ENCODE data around the gene VSNL1.

The VSNL1 gene

DNA sequence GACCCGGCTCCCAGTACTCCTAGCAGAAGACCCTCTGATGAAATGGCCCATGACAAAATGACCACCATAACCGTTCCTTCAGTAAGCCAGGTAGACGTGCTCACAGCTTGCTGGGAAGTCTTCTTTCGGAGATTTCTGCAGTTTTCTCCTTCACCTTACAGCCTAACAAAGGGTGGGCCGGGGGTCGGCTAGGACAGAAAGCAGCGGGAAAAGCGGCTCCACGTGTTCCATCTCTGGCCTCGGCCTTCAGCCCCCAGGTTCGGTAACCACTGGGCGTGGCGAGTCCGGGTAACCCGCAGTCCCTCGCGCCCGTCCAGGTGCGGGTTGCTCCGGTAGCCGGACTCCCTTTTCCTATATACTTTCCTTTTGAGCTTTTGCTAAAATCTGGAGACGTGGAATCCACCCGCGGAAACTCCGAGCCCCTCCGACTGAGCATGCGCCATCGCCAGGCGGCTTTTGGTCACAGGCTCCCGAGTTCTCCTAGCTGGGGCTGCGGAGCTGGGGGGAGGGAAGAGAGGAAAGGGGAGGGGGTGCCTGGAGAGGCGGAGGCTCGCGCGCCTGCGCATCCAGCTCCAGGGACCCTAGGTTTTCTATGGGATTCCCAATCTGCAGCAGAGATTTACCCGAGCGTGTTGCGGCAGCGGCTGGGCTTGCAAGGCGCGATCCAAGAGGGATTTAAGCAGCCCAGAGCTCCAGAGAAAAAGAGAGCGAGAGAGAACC is at the start of gene VSNL1:
Gene VSNL1, plus strand, starts transcription at position 604 of the 720 bp plus-strand sequence. CDS start 51,379 bp downstream, outside the sequence.
- no peak for DNase-seq (ENCODE audit: low read depth in 2 of 2, low spot score in 1 of 2)

DNA sequence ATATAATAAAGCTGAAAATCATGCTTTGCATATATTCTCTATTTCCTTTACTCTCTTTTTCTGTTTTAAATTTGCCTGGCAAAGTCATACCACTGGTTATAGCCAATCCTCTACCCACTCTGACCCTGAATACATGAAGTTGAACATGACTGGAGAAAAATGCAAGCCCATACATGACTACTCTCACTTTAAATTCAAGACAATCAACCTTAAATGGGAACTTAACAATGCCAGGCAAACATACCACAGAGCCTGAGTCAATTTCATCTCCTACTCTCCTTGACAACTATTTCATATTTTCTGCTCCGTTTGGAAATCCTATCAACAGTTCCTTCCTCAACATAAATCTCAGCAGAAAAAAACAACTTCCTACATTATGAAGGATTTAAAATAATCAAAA is 44.9 kb upstream of the VSNL1 start:
- no peak for DNase-seq (ENCODE audit: low read depth in 2 of 2, low spot score in 1 of 2)

DNA sequence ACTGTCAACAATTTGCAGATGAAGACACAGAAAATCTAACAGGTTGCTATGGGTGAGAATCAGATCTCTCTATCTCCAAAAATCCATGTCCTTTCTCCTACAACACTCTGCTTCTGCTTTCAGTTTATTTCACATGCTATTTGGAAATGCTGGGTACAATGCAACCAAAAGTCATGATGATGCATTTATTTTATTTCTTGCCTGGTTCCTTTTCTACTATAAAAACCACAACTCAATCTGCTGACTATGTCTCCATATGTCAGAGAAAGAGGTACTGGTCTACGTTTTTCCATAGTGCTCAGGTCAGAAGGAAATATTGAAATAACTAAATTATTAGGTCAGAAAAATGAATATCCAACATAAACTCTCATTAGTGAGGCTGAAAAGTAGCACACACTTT is 42.8 kb upstream of the VSNL1 start:
- no peak for DNase-seq (ENCODE audit: low read depth in 2 of 2, low spot score in 1 of 2)

DNA sequence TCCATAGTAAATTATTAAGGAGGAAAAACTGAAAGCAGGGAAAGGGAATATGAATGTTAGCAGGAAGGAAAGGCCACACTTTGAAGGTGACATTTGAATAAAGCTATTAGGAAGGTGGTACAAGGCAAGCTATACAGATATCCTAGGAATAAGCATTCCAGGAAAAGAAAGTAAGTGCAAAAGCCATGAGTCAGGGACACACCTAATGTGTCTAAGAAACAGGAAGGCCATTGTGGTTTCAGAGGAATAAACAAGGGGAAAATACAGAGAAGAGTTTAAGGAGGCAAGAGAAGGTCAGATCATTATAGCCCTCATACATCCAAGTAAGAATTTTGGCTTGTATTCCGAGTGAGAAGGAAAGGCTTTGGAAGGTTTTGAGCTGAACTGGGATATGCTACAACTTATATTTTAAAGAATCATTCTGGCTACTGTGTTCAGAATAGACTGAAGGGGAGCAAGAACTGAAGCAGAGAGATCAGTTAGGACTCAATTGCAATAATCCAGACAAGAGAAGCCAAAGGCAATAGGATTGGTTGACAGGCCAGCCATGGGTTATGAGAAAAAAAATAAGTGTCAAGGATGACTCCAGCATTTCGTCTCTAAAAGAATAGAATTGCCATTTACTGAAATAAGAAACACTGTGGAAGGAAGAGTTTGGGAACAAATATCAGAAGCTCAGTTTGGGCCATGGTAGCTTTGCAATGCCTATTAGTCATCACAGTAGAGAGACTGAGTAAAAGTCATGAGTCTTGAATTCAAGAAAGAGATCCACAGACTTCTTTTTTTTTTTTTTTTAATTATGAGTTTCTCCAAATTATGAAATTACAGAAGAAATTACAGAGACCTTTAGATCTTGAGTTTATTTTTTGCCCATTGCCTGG is 33.5 kb upstream of the VSNL1 start:
- DNase-seq (ENCODE audit: low read depth in 2 of 2, low spot score in 1 of 2), result no peak

DNA sequence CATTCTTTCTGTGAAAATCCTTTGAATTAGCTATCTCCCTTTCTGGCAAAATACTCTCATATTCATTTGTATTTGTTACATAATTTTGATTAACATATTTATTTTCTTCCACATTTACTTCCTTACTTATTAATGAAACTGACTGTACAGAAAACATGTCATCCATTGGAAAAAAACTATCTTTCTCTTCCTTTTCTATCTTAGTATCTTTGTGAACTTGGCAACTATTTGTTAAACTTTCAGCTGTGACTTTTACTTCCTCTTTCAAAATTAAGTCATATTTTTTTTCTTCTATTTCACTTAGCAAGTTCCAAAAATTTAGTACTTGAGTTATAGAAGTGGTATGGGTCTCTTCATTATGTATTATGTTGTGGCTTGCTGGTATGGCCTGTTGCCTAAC is 24.8 kb upstream of the VSNL1 start:
- DNase-seq (ENCODE audit: low read depth in 2 of 2, low spot score in 1 of 2), result no peak

DNA sequence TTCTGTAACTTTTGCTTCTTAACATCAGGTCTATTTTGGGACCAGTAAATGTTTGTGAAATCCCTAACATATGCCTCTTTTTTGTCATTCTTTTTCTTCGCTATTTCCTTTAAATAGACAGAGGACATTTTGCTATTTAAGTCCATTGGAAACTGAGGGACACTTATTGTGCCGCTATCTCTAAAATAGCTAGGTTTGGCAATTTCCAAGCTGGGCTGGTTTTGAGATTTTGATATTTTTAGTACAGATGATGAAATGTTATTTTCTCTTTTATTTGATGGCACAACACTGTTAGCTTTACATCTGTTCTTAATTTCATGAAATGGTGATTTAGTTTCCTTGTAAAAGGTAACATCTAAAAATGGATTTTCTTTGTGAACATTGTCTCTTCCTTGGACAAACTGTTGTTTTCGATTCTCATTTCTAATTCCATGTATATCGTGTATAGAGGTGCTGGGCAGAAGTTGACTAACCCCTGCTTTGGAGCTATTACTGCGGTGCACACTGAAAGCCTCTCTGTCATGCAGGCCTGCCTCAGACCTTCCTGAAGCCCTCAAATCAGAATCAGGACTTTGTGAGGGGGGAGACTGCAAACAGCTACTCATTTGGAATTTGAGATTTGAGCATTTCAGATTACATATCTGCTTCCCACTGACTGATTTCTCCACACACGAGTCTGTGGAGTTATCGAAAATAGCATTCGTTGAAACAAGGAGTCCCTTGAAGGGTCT is 22.9 kb upstream of the VSNL1 start:
- DNase-seq (ENCODE audit: low read depth in 2 of 2, low spot score in 1 of 2), result no peak

DNA sequence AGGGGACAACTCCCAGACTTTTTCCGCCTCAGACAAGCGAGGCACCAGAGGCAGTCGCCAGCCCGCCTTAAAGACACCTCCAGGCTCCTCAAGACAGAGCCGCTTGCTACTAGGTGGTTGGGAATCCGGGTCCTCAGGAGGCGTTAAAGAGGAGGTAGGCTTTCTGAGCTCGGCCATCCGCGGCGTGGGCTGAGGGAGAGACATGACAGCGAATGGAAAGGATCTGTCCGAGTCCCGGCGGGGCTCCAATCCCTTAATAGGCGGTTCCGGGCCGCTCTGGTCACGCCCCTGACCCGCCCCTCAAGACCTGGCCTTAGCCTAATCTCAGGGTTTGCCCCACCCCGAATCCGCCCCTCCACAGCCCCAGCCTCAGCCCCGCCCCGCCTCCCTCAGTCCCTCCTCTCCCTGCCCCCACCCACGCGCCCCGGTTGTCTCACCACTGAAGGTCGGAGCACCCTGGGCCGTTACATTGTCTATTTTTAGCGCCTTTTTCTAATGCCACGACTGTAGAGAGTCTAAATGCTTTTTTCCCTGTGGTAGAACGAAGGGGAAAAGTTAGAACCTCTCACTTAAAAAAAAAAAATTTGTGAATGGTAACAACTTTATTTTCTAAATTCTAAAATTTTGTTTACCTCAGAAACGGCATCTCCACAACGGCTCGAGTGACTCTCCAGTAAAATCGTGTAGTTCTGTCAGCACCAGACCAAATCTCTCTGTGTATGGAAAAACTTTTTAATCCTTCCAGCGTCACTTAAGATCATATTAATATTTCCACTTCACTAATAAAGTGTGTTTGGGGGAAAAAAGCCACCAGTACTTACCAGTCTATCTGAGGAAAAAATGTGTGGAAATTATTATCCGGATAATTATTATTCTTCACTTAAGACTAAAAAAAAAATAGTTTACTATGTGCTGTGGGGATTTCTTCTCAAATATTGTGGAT is 22.0 kb upstream of the VSNL1 start, which contains the start of gene RAD51AP2:
Gene RAD51AP2, minus strand, starts transcription at position 229 of the 943 bp plus-strand sequence. Its CDS starts 25 bp downstream, at position 204.
- DNase-seq (ENCODE audit: low read depth in 2 of 2, low spot score in 1 of 2), result no peak

DNA sequence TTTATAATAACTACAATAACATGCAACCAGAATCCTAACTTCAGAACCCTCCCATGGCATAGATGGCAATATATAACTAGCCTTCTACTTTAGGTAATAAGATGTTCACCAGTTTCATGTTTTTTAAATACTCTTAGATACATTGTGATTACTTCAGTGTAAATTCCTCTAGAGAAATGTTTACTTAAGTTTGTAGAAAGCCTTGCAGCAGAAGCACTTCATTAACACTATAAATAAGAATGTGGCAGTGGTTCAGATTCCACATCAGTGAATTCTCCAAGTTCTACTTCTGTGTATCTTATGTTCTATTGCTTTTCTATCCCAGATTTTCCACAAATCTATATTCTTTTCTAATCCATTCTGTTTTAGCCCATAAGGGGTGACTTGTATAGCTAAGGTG is 21.0 kb upstream of the VSNL1 start:
- no peak for DNase-seq (ENCODE audit: low read depth in 2 of 2, low spot score in 1 of 2)

DNA sequence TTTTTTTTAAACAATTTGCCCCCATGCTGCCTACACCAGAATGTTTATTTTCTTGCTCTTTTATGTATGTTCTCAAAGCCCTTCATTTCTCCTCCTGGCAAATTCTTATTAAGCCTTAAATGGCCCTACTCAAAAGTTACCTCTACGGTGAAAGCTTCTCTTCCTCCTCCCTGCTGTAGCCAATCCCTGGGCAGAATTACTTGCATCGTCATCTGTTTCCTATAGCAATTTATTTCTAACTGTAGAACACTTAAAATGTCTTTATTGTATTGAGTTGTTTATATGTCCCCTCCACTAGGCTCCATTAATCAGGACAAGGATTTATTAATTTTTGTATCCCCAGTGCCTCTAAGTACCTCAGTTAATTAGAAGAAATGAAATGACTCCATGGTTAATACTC is 19.7 kb upstream of the VSNL1 start:
- no peak for DNase-seq (ENCODE audit: low read depth in 2 of 2, low spot score in 1 of 2)

DNA sequence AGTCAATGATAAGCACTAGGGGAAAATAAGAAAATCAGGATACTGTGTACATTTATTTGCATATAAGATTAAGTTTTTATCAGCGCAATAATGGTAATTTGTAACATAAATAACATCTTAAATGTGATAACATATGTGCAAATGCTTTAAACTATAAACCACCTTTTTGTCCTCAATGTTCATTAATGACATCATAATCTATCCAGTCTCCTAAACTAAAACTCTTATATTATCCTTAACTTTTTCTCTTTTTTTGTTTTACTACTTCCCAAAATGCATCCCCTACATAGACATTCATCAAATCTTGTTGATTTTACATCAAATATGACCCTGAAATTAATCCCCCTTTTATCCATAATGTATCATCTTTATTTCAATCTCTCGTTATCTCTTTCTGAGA is 18.9 kb upstream of the VSNL1 start:
- DNase-seq (ENCODE audit: low read depth in 2 of 2, low spot score in 1 of 2), result no peak

DNA sequence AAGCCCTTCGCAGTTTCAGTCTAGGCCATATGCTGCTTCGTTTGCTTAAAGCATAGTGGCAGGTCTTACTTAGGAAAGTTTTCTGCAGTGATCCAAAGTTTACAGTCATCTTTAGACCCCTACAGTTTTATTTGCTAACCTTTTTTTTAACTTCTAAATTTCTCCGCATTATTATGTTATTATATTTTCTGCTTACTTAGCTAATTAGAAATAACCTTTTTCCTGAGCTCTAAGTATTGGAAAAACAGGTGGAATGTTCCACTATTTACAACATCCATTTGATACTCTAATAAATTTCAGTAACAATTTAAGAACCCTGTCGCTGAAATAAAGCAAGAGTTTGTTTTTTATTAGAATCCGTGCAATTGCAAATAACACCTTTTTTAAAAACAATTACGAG is 18.2 kb upstream of the VSNL1 start:
- DNase-seq (ENCODE audit: low read depth in 2 of 2, low spot score in 1 of 2), result no peak

DNA sequence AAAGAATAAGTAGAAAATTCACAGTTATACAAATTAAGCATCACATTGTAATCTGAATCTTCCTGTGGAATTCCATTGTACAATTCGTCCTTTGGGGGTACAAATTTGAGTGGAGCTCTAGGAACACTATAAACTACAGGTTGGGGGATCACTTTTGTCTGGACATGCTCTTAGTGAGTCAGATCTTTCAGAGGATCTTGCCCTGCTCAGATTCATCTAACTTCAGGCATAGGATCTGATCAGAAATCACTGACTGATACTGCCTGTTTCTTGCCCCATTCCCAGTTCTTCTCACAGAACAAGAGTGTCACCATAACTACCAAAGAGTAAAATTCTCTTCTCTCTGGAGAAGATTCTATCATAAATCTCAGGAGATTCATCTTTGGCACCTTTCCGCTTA is 10.7 kb upstream of the VSNL1 start:
- DNase-seq (ENCODE audit: low read depth in 2 of 2, low spot score in 1 of 2), result no peak

DNA sequence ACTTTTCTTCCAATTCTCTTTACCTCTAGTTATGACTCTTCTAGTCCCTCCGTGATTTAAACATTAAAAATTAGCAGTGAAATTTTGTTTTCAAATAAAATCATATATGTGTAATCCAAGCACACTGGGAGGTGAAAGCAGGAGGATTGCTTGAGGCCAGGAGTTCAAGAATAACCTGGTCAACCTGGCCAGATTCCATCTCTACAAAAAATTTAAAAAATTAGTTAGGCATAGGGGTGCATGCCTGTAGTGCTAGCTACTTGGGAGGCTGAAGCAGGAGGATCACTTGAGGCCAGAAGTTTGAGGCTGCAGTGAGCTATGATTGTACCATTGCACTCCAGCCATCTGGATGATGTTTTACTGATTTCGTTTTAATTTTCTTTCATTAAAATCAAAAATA is 7.0 kb upstream of the VSNL1 start:
- DNase-seq (ENCODE audit: low read depth in 2 of 2, low spot score in 1 of 2), result no peak

DNA sequence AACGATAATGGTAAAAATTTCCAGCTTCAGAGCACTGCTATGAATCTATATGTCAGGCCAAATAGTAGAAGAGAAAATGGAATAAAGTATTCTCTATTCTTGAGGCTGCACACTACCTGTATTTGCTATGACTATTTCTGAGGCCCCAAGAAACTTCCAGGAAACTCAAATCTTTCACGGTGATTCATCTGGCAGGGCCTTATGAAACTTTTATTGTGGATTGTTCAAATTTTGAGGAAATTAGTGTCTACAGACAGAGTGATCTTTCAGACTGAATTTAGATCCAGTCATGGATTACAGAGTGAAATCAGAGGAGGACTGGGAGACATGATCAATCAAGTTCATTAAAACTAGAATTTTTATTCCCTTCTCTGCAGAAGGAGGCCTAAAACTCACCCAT is 4.1 kb upstream of the VSNL1 start:
- DNase-seq (ENCODE audit: low read depth in 2 of 2, low spot score in 1 of 2), result no peak

DNA sequence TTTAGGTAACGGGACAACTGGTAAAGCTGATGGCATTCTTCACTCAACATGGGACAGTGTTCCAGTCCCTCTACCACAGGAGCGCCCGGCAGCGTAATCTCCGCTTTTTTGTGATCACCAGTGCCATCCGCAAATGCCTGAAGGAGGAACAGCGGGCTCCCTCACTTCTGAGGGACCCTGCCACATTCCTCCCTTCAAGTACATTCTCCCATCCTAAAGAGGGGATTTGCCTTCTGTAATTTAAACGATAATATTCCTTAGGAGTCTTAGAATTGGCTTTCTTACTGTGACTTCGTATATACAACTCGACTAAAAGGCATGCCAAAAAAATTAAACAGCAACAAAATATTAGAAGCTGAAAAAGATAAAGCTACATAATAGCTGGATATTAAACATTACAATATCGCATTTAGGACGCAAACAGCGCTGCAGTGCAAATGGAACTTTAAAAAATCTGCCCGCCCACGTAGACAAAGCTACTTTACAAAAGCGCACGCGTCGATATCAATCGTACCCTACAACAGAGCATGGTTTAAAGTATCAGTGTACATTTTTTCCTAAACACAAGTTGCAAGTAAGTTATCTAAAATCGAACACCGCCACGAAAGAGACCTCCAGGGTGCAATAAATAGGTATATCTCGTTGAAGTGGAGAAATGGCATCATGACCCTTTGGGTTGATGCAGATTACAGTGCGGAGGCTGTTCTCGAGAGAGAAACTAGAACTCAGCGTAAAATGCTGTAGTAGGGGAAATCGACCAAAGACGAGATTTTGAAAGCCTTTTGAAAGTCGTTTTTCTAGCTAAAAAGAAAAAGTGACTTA is 2.3 kb upstream of the VSNL1 start:
- DNase-seq (ENCODE audit: low read depth in 2 of 2, low spot score in 1 of 2), result no peak

DNA sequence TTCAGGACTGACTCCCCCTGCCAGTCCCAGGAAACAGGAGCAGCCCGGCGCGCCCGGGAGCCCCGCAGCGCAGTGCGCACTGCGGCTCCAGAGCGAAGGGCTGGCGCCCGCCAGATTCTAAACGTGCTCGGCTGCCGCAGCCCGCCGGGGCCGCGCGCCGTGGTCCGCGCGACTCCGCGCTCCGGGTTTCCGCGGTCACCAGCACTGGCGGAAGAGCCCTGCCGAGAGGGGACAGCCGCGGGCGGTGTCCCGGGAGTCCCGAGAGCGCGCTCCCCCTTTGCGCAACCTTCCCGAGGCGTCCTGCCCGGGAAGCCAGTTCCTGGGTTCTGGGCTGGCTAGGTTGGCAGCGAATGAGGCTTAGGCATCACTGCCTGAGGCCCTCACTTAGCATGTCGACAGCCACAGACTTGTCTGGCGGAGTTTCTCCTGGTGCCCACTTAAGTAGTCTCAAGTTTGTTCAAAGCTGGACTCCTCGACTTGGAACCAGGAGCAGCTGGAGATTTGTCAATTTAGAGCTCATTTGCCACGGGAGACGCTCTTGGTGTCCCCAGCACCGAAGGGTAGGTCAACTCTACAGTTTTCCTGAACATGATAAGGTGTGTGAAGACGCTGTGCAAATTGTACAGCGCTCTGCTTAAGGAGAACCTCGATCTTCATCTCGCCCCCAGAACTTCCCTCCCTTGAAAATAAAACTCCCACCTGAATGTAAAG is 1.5 kb upstream of the VSNL1 start:
- no peak for DNase-seq (ENCODE audit: low read depth in 2 of 2, low spot score in 1 of 2)

DNA sequence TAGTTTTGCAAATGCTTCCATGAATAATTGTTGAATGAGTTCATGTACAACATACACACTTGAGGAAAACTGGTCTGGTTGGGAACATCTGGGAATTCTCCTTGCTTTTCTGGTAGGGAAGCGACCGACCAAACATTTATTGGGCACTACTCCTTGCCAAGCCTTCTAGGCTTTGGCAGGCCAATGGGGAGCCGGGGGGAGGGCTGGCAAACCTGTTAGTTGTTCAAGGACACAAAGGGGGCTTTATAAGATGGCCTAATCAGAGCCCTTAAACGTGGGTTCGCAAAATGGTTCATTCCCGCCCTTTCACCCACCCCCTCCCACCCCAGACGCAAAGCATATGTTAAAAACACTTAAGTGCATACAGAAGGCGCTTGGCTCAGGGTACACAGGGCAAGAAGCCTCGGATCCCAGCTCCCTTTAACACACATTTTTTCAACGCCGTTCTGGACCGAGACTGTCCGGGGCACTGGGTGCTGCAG is 844 bp upstream of the VSNL1 start:
- DNase-seq (ENCODE audit: low read depth in 2 of 2, low spot score in 1 of 2), result no peak

DNA sequence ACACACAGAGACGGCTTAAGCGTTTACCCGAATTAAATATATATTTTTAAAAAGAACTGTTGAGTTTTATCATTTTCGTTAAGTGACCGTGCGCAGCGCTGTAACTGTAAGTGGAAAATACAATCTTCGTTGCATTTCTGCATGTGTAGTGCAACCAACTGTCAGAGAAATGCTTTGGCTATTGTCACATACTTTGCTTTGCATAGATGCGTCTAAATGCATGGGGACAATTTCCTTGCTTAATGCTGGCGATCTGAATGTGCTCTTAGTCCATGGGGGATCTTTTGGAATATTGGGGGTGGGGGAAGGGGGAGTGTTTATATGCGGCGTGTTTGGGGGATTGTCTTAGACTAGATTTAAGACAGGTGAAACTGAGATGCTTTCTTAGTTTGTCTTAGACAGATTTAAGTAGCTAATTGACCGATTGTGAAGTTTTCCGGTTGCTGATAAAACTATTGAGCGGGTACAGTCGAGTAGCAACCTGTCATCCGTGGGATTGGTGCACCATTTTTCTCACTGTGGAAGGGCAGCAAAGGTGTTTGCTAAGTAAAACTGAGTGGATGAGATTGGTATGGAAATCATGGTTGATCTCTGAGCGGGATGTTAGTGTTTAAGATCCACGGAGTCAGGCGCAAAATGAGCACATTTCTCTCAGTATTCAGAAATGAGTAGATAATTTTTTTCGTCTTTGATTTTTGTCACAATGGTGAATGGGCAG is 476 bp downstream of the VSNL1 start:
- no peak for DNase-seq (ENCODE audit: low read depth in 2 of 2, low spot score in 1 of 2)

Data from stimulated activated CD8-positive, alpha-beta memory T cell treated with anti-CD3 and anti-CD28 coated beads, Interleukin-4, amount 100 ng/mL, for 1 hour (primary cell).